Kidney (tissue), 14 donors: ENCODE results near the gene MACROD2. TPM values are rescaled to one million over a fixed set of nuclear protein-coding genes. Genes with fewer than 3 reads are reported as not detected.

ENCODE experiments used
- DNase-seq, 5 donors: peaks; one replicate each; pipeline ENCODE4 v3.0.0-alpha.2; 2013 to 2020
- FAIRE-seq: peaks from 2 replicates; lab custom pipeline; 2012; peaks lifted over from hg19 to GRCh38; lab: Jason Lieb, UNC
- H3K27ac ChIP-seq, 2 donors: one replicate each; pipeline ENCODE4 v1.7.0; 2013; ENCODE audit warnings: low read depth in 2 of 2, low read length in 2 of 2, inconsistent platforms in 1 of 2
- H3K27me3 ChIP-seq: one replicate; pipeline ENCODE4 v1.7.1; 2013; ENCODE audit warnings: low read length, inconsistent platforms; ENCODE audit not compliant: control insufficient read depth, insufficient read depth
- H3K36me3 ChIP-seq, 3 donors: one replicate each; pipeline versions ENCODE4 v1.7.0 to v1.7.1; 2013; ENCODE audit warnings: low read length in 3 of 3, control low read depth in 1 of 3, inconsistent platforms in 1 of 3; ENCODE audit not compliant: insufficient read depth in 3 of 3, control insufficient read depth in 2 of 3
- H3K4me1 ChIP-seq, 3 donors: one replicate each; pipeline versions ENCODE4 v1.7.0 to v1.7.1; 2013; ENCODE audit warnings: low read length in 3 of 3, inconsistent platforms in 1 of 3, low read depth in 1 of 3; ENCODE audit not compliant: control insufficient read depth in 2 of 3, insufficient read depth in 2 of 3
- H3K4me3 ChIP-seq, 3 donors: one replicate each; pipeline versions ENCODE4 v1.7.0 to v1.8.1; 2013; ENCODE audit warnings: low read length in 3 of 3, control low read depth in 1 of 3, inconsistent platforms in 1 of 3
- H3K9ac ChIP-seq, 3 donors: one replicate each; pipeline versions ENCODE4 v1.7.0 to v1.7.1; 2013; ENCODE audit warnings: low read length in 3 of 3, control low read depth in 1 of 3, inconsistent platforms in 1 of 3
- H3K9me3 ChIP-seq, 3 donors: one replicate each; pipeline versions ENCODE4 v1.7.0 to v1.7.1; 2013; ENCODE audit warnings: low read length in 3 of 3, control low read depth in 1 of 3, inconsistent platforms in 1 of 3; ENCODE audit not compliant: control insufficient read depth in 2 of 3, insufficient read depth in 1 of 3
- intact Hi-C: fragments of 100-400 bp; cut with DNase I; formaldehyde crosslinking; loops from one replicate; pipeline ENCODE4 v1.11.1; 2022
- polyA plus RNA-seq: library from polyadenylated mRNA; stranded (reverse); fragments of 350-450 nt; fragmentation: Illumina TruSeq; extraction: RNeasy Lipid Tissue Mini Kit (QIAGEN cat#74804); gene quantifications from one replicate; pipeline ENCODE4 v1.2.3, GENCODE V29; 2014; ENCODE audit warnings: low read depth, low replicate concordance; ENCODE audit not compliant: insufficient read depth
- total RNA-seq: library from RNA; stranded (reverse); fragmentation: NEBNext Ultra II Directional; extraction: Animal tissue kit (Norgen Biotek cat#: 25700); gene quantifications from one replicate; pipeline ENCODE4 v1.2.1, GENCODE V29; 2021
- TF ChIP-seq, protein P1 (sequence below): IDR thresholded peaks from 3 replicates; pipeline ENCODE4 v1.5.1; 2012; ENCODE audit warnings: mild to moderate bottlenecking, moderate library complexity, borderline replicate concordance; ENCODE audit not compliant: insufficient read depth; ENCODE audit errors: extremely low read depth
- donor health status: control.
- donor health status: control.
- donor health status: control.
- donor health status: control.
- donor health status: control.
- donor health status: DM: yes; HTN: yes; CAD: no.
- donor health status: Normal renal cell carcinoma (clear cell type).

The MACROD2 gene
- total and polyA plus RNA-seq, 2 donors from 2014 or later, result 3.0 to 10.0 TPM

DNA sequence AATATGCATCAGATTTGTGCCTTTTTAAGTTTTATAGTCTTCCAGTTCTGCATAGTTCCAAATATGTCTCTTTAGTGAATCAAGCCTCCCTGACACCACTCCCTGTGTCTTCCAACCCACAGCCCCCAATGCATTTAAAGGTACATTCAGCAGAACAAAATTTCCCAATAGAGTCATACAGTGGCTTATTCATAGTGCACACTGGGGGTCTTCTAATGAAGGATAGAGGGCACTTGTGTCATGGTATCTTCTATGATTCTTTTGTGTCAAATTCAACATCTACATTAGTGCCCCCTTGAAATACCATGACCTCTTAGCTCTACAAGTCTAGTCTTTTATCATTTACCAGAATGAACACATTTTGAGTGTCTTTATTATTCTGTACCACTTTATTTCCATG, 308.3 kb downstream of the MACROD2 start:
- intact Hi-C loops, result no loop called here
- DNase-seq (no peak), FAIRE-seq (no peak)

DNA sequence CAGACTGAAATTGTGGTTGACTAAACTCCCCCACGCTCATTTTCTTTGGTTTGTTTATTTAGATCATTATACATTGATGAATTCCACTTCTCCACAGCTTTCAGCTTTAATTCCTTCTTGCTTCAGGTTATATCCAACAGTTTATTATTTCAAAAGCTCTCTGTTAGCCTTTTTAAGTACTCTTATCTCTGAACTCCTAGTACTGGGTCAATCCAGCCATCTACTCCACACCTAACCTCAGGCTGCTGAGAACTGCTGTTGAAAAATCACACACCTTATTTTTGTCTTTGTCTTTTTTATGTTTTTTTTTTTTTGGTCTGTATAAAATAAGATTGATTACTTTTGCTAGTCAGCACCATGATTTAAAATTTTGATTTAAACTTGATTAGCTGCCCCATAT, 309.2 kb downstream of the MACROD2 start:
- FAIRE-seq (no peak), DNase-seq (no peak)
- H3K27ac ChIP-seq, result no peak overlapping the region
- no peaks in the 10 kb centered on the region for H3K4me1 ChIP-seq
- H3K4me3 ChIP-seq, result peak overlapping the region in 1 of 3 donors; percentile 19
- TF ChIP-seq, protein P1, sequence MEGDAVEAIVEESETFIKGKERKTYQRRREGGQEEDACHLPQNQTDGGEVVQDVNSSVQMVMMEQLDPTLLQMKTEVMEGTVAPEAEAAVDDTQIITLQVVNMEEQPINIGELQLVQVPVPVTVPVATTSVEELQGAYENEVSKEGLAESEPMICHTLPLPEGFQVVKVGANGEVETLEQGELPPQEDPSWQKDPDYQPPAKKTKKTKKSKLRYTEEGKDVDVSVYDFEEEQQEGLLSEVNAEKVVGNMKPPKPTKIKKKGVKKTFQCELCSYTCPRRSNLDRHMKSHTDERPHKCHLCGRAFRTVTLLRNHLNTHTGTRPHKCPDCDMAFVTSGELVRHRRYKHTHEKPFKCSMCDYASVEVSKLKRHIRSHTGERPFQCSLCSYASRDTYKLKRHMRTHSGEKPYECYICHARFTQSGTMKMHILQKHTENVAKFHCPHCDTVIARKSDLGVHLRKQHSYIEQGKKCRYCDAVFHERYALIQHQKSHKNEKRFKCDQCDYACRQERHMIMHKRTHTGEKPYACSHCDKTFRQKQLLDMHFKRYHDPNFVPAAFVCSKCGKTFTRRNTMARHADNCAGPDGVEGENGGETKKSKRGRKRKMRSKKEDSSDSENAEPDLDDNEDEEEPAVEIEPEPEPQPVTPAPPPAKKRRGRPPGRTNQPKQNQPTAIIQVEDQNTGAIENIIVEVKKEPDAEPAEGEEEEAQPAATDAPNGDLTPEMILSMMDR, result no peak
- no peaks in the 10 kb centered on the region for H3K36me3 ChIP-seq
- no peaks in the 10 kb centered on the region for H3K27me3 ChIP-seq
- intact Hi-C loops, result no loop called here
- no peak overlapping the region for H3K9ac ChIP-seq
- H3K9me3 ChIP-seq, result no peaks in the 10 kb centered on the region

More for the DNA sequence above, 308.3 kb downstream of the MACROD2 start:
- H3K9ac ChIP-seq, result no peak overlapping the region
- H3K4me1 ChIP-seq, result no peaks in the 10 kb centered on the region
- no peaks in the 10 kb centered on the region for H3K27me3 ChIP-seq
- no peak overlapping the region for H3K4me3 ChIP-seq
- no peaks in the 10 kb centered on the region for H3K36me3 ChIP-seq
- TF ChIP-seq, protein P1, result no peak
- no peak overlapping the region for H3K27ac ChIP-seq
- H3K9me3 ChIP-seq, result no peaks in the 10 kb centered on the region

DNA sequence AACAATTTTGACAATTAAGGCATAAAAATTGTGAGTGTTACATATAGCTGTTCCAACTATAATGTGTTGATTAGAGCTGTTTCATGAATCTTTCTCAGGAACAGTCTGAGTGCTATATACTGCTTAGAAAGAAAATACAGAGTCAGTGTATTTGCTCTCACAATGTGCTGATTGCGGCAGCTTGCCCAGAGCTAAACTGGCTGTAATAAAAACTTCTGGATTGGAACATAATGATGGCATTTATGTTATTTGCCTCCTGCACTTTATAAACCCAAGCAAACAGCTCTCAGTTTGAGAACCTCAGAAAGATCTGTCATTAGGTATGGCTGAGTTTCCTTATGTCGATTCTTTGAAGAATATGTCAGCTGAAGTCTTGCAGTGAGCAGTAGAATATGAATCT, 312.6 kb downstream of the MACROD2 start:
- TF ChIP-seq, protein P1, result no peak
- peak overlapping the region in 1 of 3 donors; percentile 13 for H3K4me3 ChIP-seq
- intact Hi-C loops, result no loop called here
- H3K27ac ChIP-seq, result no peak overlapping the region
- FAIRE-seq (no peak), DNase-seq (peak in 2 of 5 donors; percentile 33 to 40)
- no peaks in the 10 kb centered on the region for H3K4me1 ChIP-seq
- peak overlapping the region in 1 of 3 donors; percentile 14 for H3K9ac ChIP-seq
- no peaks in the 10 kb centered on the region for H3K27me3 ChIP-seq
- no peaks in the 10 kb centered on the region for H3K9me3 ChIP-seq
- H3K36me3 ChIP-seq, result no peaks in the 10 kb centered on the region
